HCT116 (cell line): ENCODE measurements around the gene SUN2.

Experiments
- EZH2phosphoT487 ChIP-seq: fragments of 200-600 bp; IDR thresholded peaks from 2 replicates; pipeline ENCODE4 v1.6.1; 2018; ENCODE audit warnings: antibody characterized with exemption, borderline replicate concordance
- POLR2A ChIP-seq: IDR thresholded peaks from 2 replicates; pipeline ENCODE4 v1.7.0; 2011; ENCODE audit warnings: borderline replicate concordance; ENCODE audit not compliant: insufficient read depth, insufficient read length; ENCODE audit errors: extremely low read depth
- REST ChIP-seq: IDR thresholded peaks from 2 replicates; pipeline ENCODE4 v1.6.1; 2012; ENCODE audit warnings: low read depth
- ZBTB33 ChIP-seq: IDR thresholded peaks from 2 replicates; pipeline ENCODE4 v1.6.1; 2011; ENCODE audit warnings: mild to moderate bottlenecking, low read length, moderate library complexity; ENCODE audit not compliant: insufficient replicate concordance; ENCODE audit errors: extremely low read depth

- TF ChIP-seq EZH2phosphoT487 (no peak), POLR2A (no peak), ZBTB33 (no peak), REST (no peak)
Observed at GRCh38 chr22:38755155-38755910, 465 bp downstream of the SUN2 start.
